GM23338 (cell line): ENCODE measurements around the gene LIX1. TPM values are rescaled to one million over a fixed set of nuclear protein-coding genes. Genes with fewer than 3 reads are reported as not detected.

Experiments used
- ATAC-seq: fragments of 200-7000 bp; cut with Tn5 transposase; 3 replicates; pipeline ENCODE4 v1.9.1; 2020
- DNase-seq: peaks from one replicate; pipeline ENCODE4 v3.0.0-alpha.2; 2015; ENCODE audit warnings: low spot score
- H2AFZ ChIP-seq: fragments of 200-600 bp; sonication (generic); 2 replicates; pipeline ENCODE4 v1.8.0; 2016; ENCODE audit warnings: antibody characterized with exemption, mild to moderate bottlenecking, moderate library complexity
- H3F3A ChIP-seq: fragments of 200-600 bp; sonication (generic); replicated peaks from 2 replicates; pipeline ENCODE4 v1.8.0; 2017; ENCODE audit warnings: antibody characterized with exemption, mixed run types, low read depth
- H3K27ac ChIP-seq: fragments of 200-600 bp; sonication (generic); 2 replicates; pipeline ENCODE4 v1.6.1; 2016; ENCODE audit warnings: low read depth
- H3K27me3 ChIP-seq: fragments of 200-600 bp; sonication (generic); 2 replicates; pipeline ENCODE4 v1.8.0; 2016; ENCODE audit warnings: mild to moderate bottlenecking, mixed run types, moderate library complexity; ENCODE audit not compliant: insufficient read depth
- H3K36me3 ChIP-seq: fragments of 200-600 bp; sonication (generic); 2 replicates; pipeline ENCODE4 v1.8.0; 2016; ENCODE audit warnings: mild to moderate bottlenecking; ENCODE audit not compliant: insufficient read depth
- H3K4me1 ChIP-seq: fragments of 200-600 bp; sonication (generic); 2 replicates; pipeline ENCODE4 v1.8.0; 2016; ENCODE audit warnings: mild to moderate bottlenecking, moderate library complexity; ENCODE audit not compliant: insufficient read depth
- H3K4me2 ChIP-seq: fragments of 200-600 bp; sonication (generic); 2 replicates; pipeline ENCODE4 v1.7.1; 2017; ENCODE audit warnings: mixed run types
- H3K4me3 ChIP-seq: fragments of 200-600 bp; sonication (generic); 2 replicates; pipeline ENCODE4 v1.6.1; 2016; ENCODE audit warnings: mixed run types
- H3K79me2 ChIP-seq: fragments of 200-600 bp; sonication (generic); replicated peaks from 2 replicates; pipeline ENCODE4 v1.8.0; 2017; ENCODE audit warnings: mild to moderate bottlenecking; ENCODE audit not compliant: insufficient read depth
- H3K9me2 ChIP-seq: fragments of 200-600 bp; sonication (generic); 2 replicates; pipeline ENCODE4 v1.8.0; 2017; ENCODE audit not compliant: insufficient read depth
- H4K20me1 ChIP-seq: fragments of 200-600 bp; sonication (generic); replicated peaks from 2 replicates; pipeline ENCODE4 v1.8.0; 2017; ENCODE audit warnings: mild to moderate bottlenecking; ENCODE audit not compliant: insufficient read depth
- H3K27ac Mint-ChIP-seq: 2 replicates; pipeline ENCODE4 v1.8.0; 2020; ENCODE audit warnings: inconsistent platforms, mild to moderate bottlenecking, moderate library complexity, mixed read lengths
- H3K27me3 Mint-ChIP-seq: 3 replicates; pipeline ENCODE4 v1.8.0; 2022; ENCODE audit warnings: low read depth, mild to moderate bottlenecking, moderate library complexity, mixed read lengths, inconsistent platforms; ENCODE audit not compliant: insufficient read depth, poor library complexity
- H3K36me3 Mint-ChIP-seq: 3 replicates; pipeline ENCODE4 v1.8.0; 2021; ENCODE audit warnings: low read depth, mild to moderate bottlenecking, inconsistent platforms, moderate library complexity, mixed read lengths
- H3K4me1 Mint-ChIP-seq: 3 replicates; pipeline ENCODE4 v1.8.0; 2020; ENCODE audit warnings: mild to moderate bottlenecking, inconsistent platforms, mixed read lengths
- H3K4me3 Mint-ChIP-seq: 3 replicates; pipeline ENCODE4 v1.8.0; 2021; ENCODE audit warnings: moderate library complexity, mild to moderate bottlenecking, inconsistent platforms, mixed read lengths
- H3K9me3 Mint-ChIP-seq: 3 replicates; pipeline ENCODE4 v1.8.0; 2020; ENCODE audit warnings: moderate library complexity, mild to moderate bottlenecking, inconsistent platforms, mixed read lengths
- CREB1 ChIP-seq: fragments of 250-450 bp; sonication (Bioruptor Pico); IDR thresholded peaks from 2 replicates; pipeline ENCODE4 v1.5.0; 2020; ENCODE audit warnings: low read depth, mild to moderate bottlenecking, moderate library complexity
- ETS1 ChIP-seq: IDR thresholded peaks from 2 replicates; pipeline ENCODE4 v1.6.1; 2016; ENCODE audit warnings: antibody characterized with exemption
- EZH2 ChIP-seq: fragments of 200-600 bp; sonication (generic); IDR thresholded peaks from one replicate; pipeline ENCODE4 v1.8.0; 2017; ENCODE audit warnings: antibody characterized with exemption, mild to moderate bottlenecking, low read depth; ENCODE audit not compliant: unreplicated experiment
- JUNB ChIP-seq: IDR thresholded peaks from one replicate; pipeline ENCODE4 v1.6.1; 2016; ENCODE audit warnings: antibody characterized with exemption; ENCODE audit not compliant: unreplicated experiment
- NANOG ChIP-seq: IDR thresholded peaks from 2 replicates; pipeline ENCODE4 v1.6.1; 2016; ENCODE audit warnings: antibody characterized with exemption, borderline replicate concordance
- POLR2AphosphoS5 ChIP-seq: IDR thresholded peaks from 2 replicates; pipeline ENCODE4 v1.6.1; 2016; ENCODE audit warnings: antibody characterized with exemption, low read depth
- ZNF114 ChIP-seq: fragments of 250-450 bp; sonication (Bioruptor Pico); IDR thresholded peaks from 2 replicates; pipeline ENCODE4 v1.5.0; 2020; ENCODE audit warnings: mild to moderate bottlenecking, moderate library complexity
- ZNF331 ChIP-seq: fragments of 250-450 bp; sonication (Bioruptor Pico); IDR thresholded peaks from 2 replicates; pipeline ENCODE4 v1.5.0; 2020; ENCODE audit warnings: low read depth, mild to moderate bottlenecking, moderate library complexity
- ZNF462 ChIP-seq: fragments of 250-450 bp; sonication (Bioruptor Pico); IDR thresholded peaks from 2 replicates; pipeline ENCODE4 v1.5.0; 2020; ENCODE audit warnings: mild to moderate bottlenecking, moderate library complexity
- polyA plus RNA-seq: library from polyadenylated mRNA; unstranded; fragments of >200 nt; fragmentation: Nextera tagmentation; extraction: Ambion mirVana; gene quantifications from 2 replicates; pipeline ENCODE4 v1.2.1, GENCODE V29; 2016
- total RNA-seq: library from RNA; depleted of rRNA; stranded (reverse); fragments of >200 nt; shearing (Covaris generic); gene quantifications from 2 replicates; pipeline ENCODE4 v1.2.3, GENCODE V29; 2014

LIX1 gene
- total and polyA plus RNA-seq, 2 experiments from 2014 or later = 0.13 TPM; not detected in 1

GRCh38 chr5:97089149-97089801, 53.1 kb downstream of the LIX1 start:
- no peaks in the 10 kb centered on the region for H4K20me1 ChIP-seq
- no peaks in the 10 kb centered on the region for H3K27me3 ChIP-seq
- peaks cover 2% of the 10 kb centered on the region for H3K27me3 Mint-ChIP-seq
- ATAC-seq (no peak), DNase-seq (no peak)
- H3K4me2 ChIP-seq = no peak overlapping the region
- no peaks in the 10 kb centered on the region for H3K4me1 ChIP-seq
- H3K9me3 Mint-ChIP-seq = peaks cover 21% of the 10 kb centered on the region
- H3K9me2 ChIP-seq = peaks cover 20% of the 10 kb centered on the region; the same call in 1 of the 2 replicates
- no peaks in the 10 kb centered on the region for H3K36me3 ChIP-seq
- H3K27ac ChIP-seq = no peak overlapping the region
- H3K4me1 Mint-ChIP-seq = no peaks in the 10 kb centered on the region
- peaks cover 9% of the 10 kb centered on the region for H3K36me3 Mint-ChIP-seq
- no peak overlapping the region; the same call in 1 of the 2 replicates for H3K27ac Mint-ChIP-seq
- H3K79me2 ChIP-seq = no peaks in the 10 kb centered on the region
- TF ChIP-seq ZNF114 (CRISPR knock-in tag) (no peak), NANOG (no peak), ZNF462 (CRISPR knock-in tag) (no peak), ZNF331 (CRISPR knock-in tag) (no peak), JUNB (no peak), CREB1 (CRISPR knock-in tag) (no peak), POLR2AphosphoS5 (no peak), EZH2 (no peak), ETS1 (no peak)
- no peaks in the 10 kb centered on the region for H3F3A ChIP-seq
- H2AFZ ChIP-seq = peak overlapping the region; percentile 18; the same call in 1 of the 2 replicates
- H3K4me3 ChIP-seq = no peak overlapping the region
- H3K4me3 Mint-ChIP-seq = no peak overlapping the region
